H1 (cell line): Measurements from ENCODE around the gene MYLK. TPM values are rescaled to one million over a fixed set of nuclear protein-coding genes. Genes with fewer than 3 reads are reported as not detected.
A peak's percentile ranks its signal among the peaks of the same experiment; 100 is the strongest.

Experiments
- CTCF ChIA-PET: fragments of 300-600 bp; sonication (Branson Sonifier 250); formaldehyde crosslinking; loops from one replicate; lab custom pipeline; 2021; ENCODE audit not compliant: partially characterized antibody; lab: Charles Lee
- POLR2A ChIA-PET: fragments of 300-600 bp; sonication (Branson Sonifier 250); formaldehyde crosslinking; loops from one replicate; lab custom pipeline; 2021; ENCODE audit warnings: inconsistent platforms; ENCODE audit not compliant: partially characterized antibody; lab: Charles Lee
- DNase-seq, 2 experiments: peaks; one replicate each; pipeline versions ENCODE4 v3.0.0 to v3.0.0-alpha.2; 2010 to 2022; ENCODE audit warnings: low spot score in 2 of 2, low read depth in 1 of 2, mixed read lengths in 1 of 2
- FAIRE-seq: peaks from 2 replicates; lab custom pipeline; 2011; peaks lifted over from hg19 to GRCh38; lab: Jason Lieb, UNC
- H2AFZ ChIP-seq: 2 replicates; pipeline ENCODE4 v1.8.1; 2012; ENCODE audit warnings: low read length, inconsistent platforms
- H2AK5ac ChIP-seq: 2 replicates; pipeline ENCODE4 v1.6.1; 2013; ENCODE audit warnings: low read depth, low read length
- H2BK120ac ChIP-seq: replicated peaks from 2 replicates; pipeline ENCODE3; 2013; ENCODE audit warnings: low read depth, low read length, inconsistent platforms
- H2BK12ac ChIP-seq: 2 replicates; pipeline ENCODE4 v1.6.1; 2013; ENCODE audit warnings: low read depth, low read length
- H2BK15ac ChIP-seq: 2 replicates; pipeline ENCODE4 v1.6.1; 2013; ENCODE audit warnings: low read length
- H2BK20ac ChIP-seq: 2 replicates; pipeline ENCODE4 v1.6.1; 2013; ENCODE audit warnings: low read length
- H2BK5ac ChIP-seq: 2 replicates; pipeline ENCODE4 v1.6.1; 2013; ENCODE audit warnings: low read depth, low read length
- H3K14ac ChIP-seq: 2 replicates; pipeline ENCODE4 v1.6.1; 2013; ENCODE audit warnings: inconsistent platforms; ENCODE audit not compliant: insufficient read length
- H3K18ac ChIP-seq: 2 replicates; pipeline ENCODE4 v1.6.1; 2013; ENCODE audit warnings: low read length; ENCODE audit errors: extremely low read depth
- H3K23ac ChIP-seq: 2 replicates; pipeline ENCODE4 v1.6.1; 2013; ENCODE audit warnings: inconsistent platforms; ENCODE audit not compliant: insufficient read length
- H3K23me2 ChIP-seq: 2 replicates; pipeline ENCODE4 v1.6.1; 2013; ENCODE audit warnings: low read depth, low read length
- H3K27ac ChIP-seq: 2 replicates; pipeline ENCODE4 v1.6.1; 2011; ENCODE audit warnings: low read depth, low read length, inconsistent platforms
- H3K27me3 ChIP-seq, 4 experiments: replicated peaks in 1 of 4; 1 replicate in 1 of 4; 2 replicates in 3 of 4; pipeline versions ENCODE4 v1.6.1 to v1.8.1; 2011 to 2013; ENCODE audit warnings: low read length in 3 of 4, mild to moderate bottlenecking in 3 of 4, inconsistent platforms in 2 of 4, mixed read lengths in 2 of 4, moderate library complexity in 1 of 4; ENCODE audit not compliant: control insufficient read depth in 3 of 4, insufficient read depth in 3 of 4; ENCODE audit errors: extremely low read depth in 1 of 4
- H3K36me3 ChIP-seq, 4 experiments: 2 replicates each; pipeline versions ENCODE4 v1.6.1 to v1.8.1; 2011 to 2013; ENCODE audit warnings: mild to moderate bottlenecking in 4 of 4, low read length in 3 of 4, moderate library complexity in 2 of 4, control low read depth in 1 of 4, inconsistent platforms in 1 of 4; ENCODE audit not compliant: insufficient read depth in 4 of 4, control insufficient read depth in 2 of 4
- H3K4ac ChIP-seq: replicated peaks from 2 replicates; pipeline ENCODE3; 2013; ENCODE audit warnings: low read length, low read depth, mixed read lengths, inconsistent platforms; ENCODE audit not compliant: insufficient read length
- H3K4me1 ChIP-seq, 4 experiments: replicated peaks in 1 of 4; 1 replicate in 1 of 4; 2 replicates in 3 of 4; pipeline versions ENCODE4 v1.6.1 to v1.8.1; 2011 to 2013; ENCODE audit warnings: low read length in 3 of 4, inconsistent platforms in 2 of 4, mixed read lengths in 1 of 4; ENCODE audit not compliant: insufficient read depth in 4 of 4, control insufficient read depth in 3 of 4
- H3K4me2 ChIP-seq, 2 experiments: 2 replicates each; pipeline versions ENCODE4 v1.6.1 to v1.8.1; 2011 to 2013; ENCODE audit warnings: low read depth in 2 of 2, low read length in 2 of 2, control low read depth in 1 of 2, inconsistent platforms in 1 of 2, mild to moderate bottlenecking in 1 of 2; ENCODE audit not compliant: insufficient read depth in 1 of 2
- H3K4me3 ChIP-seq, 4 experiments: fragments of 200-600, 300-600 bp in 1 of 4; sonication (generic), shearing (Covaris generic), sonication (Bioruptor Twin) in 1 of 4; 2 replicates each; pipeline versions ENCODE4 v1.5.1 to v1.8.1; 2011 to 2016; ENCODE audit warnings: low read length in 4 of 4, low read depth in 3 of 4, control low read depth in 2 of 4, inconsistent platforms in 2 of 4, mild to moderate bottlenecking in 2 of 4, mixed read lengths in 1 of 4, moderate library complexity in 1 of 4; ENCODE audit not compliant: insufficient read depth in 2 of 4; ENCODE audit errors: extremely low read depth in 1 of 4
- H3K56ac ChIP-seq: replicated peaks from 2 replicates; pipeline ENCODE3; 2013; ENCODE audit warnings: low read depth, mild to moderate bottlenecking, mixed read lengths, low read length, inconsistent platforms; ENCODE audit not compliant: insufficient read length
- H3K79me1 ChIP-seq: 2 replicates; pipeline ENCODE4 v1.6.1; 2013; ENCODE audit warnings: low read depth, low read length, control low read depth
- H3K79me2 ChIP-seq, 2 experiments: 2 replicates each; pipeline versions ENCODE4 v1.6.1 to v1.8.1; 2012 to 2013; ENCODE audit warnings: low read length in 2 of 2, mild to moderate bottlenecking in 2 of 2, inconsistent platforms in 1 of 2; ENCODE audit not compliant: insufficient read depth in 2 of 2, control insufficient read depth in 1 of 2
- H3K9ac ChIP-seq, 4 experiments: replicated peaks in 1 of 4; 1 replicate in 1 of 4; 2 replicates in 3 of 4; pipeline versions ENCODE4 v1.6.1 to v1.8.1; 2011 to 2013; ENCODE audit warnings: low read depth in 3 of 4, low read length in 3 of 4, control low read depth in 2 of 4, mild to moderate bottlenecking in 2 of 4, moderate library complexity in 2 of 4, inconsistent platforms in 1 of 4; ENCODE audit errors: extremely low read depth in 1 of 4
- H3K9me3 ChIP-seq, 2 experiments: 2 replicates each; pipeline versions ENCODE4 v1.6.1 to v1.8.1; 2012 to 2013; ENCODE audit warnings: mild to moderate bottlenecking in 2 of 2, moderate library complexity in 2 of 2, control low read depth in 1 of 2, inconsistent platforms in 1 of 2, low read depth in 1 of 2, low read length in 1 of 2, mixed read lengths in 1 of 2; ENCODE audit not compliant: insufficient read depth in 2 of 2
- H4K20me1 ChIP-seq, 2 experiments: replicated peaks in 1 of 2; 2 replicates each; pipeline versions ENCODE3 to v1.8.1; 2011 to 2013; ENCODE audit warnings: inconsistent platforms in 2 of 2, low read length in 2 of 2, mild to moderate bottlenecking in 1 of 2; ENCODE audit not compliant: insufficient read depth in 2 of 2, control insufficient read depth in 1 of 2
- H4K5ac ChIP-seq: 2 replicates; pipeline ENCODE4 v1.6.1; 2013; ENCODE audit warnings: low read length, low read depth, mixed read lengths, inconsistent platforms; ENCODE audit not compliant: insufficient read length
- H4K8ac ChIP-seq: 2 replicates; pipeline ENCODE4 v1.8.0; 2013; ENCODE audit warnings: mild to moderate bottlenecking, moderate library complexity, low read length, inconsistent platforms; ENCODE audit not compliant: insufficient read depth; ENCODE audit errors: extremely low read depth
- H4K91ac ChIP-seq: replicated peaks from 2 replicates; pipeline ENCODE3; 2013; ENCODE audit warnings: low read length, mixed read lengths, inconsistent platforms; ENCODE audit not compliant: insufficient read length
- RXRA ChIP-seq: IDR thresholded peaks from 2 replicates; pipeline ENCODE4 v1.6.1; 2011; ENCODE audit warnings: low read depth, mild to moderate bottlenecking, low read length, moderate library complexity; ENCODE audit not compliant: insufficient read depth
- SP2 ChIP-seq: IDR thresholded peaks from 2 replicates; pipeline ENCODE4 v1.6.1; 2012; ENCODE audit warnings: mild to moderate bottlenecking, low read length, inconsistent platforms
- WGBS, 2 experiments: shearing (Covaris generic) in 1 of 2; methylation state at CpG; one replicate each; pipeline versions ENCODE4 v1.1.6 to v1.1.7; 2013 to 2015; ENCODE audit warnings: low lambda C conversion rate in 2 of 2, mixed read lengths in 2 of 2, inconsistent platforms in 1 of 2, low coverage in 1 of 2, missing lambda C conversion rate in 1 of 2; ENCODE audit not compliant: insufficient replicate concordance in 2 of 2, insufficient coverage in 1 of 2, insufficient read length in 1 of 2; ENCODE audit errors: extremely low coverage in 1 of 2, missing lambda C conversion rate in 1 of 2; 5-methylcytosine and 5-hydroxymethylcytosine counted together
- polyA plus RNA-seq, 7 experiments: library from polyadenylated mRNA; depleted of rRNA in 3 of 7; stranded (reverse) in 5 of 7; unstranded in 2 of 7; fragments of >200 nt in 5 of 7; fragments of 200-250 nt in 2 of 7; gene quantifications; 1 replicate in 5 of 7; 2 replicates in 1 of 7; 4 replicates in 1 of 7; pipeline versions ENCODE4 v1.2.1 to v1.2.3, GENCODE V29; 2011 to 2013; ENCODE audit warnings: missing spikeins in 2 of 7, mixed read lengths in 2 of 7
- total RNA-seq: library from RNA; stranded (reverse); fragmentation: NEBNext Ultra II Directional; extraction: Animal tissue kit (Norgen Biotek cat#: 25700); gene quantifications from 2 replicates; pipeline ENCODE4 v1.2.1, GENCODE V29; 2021

The MYLK gene
- total and polyA plus RNA-seq, 2 of the 8 experiments (the other 6 are each of a cell fraction or from before 2014, with no cell fraction given): 11.6 to 21.3 TPM

- H2AFZ ChIP-seq: no peak overlapping the region
- no peak overlapping the region for H3K14ac ChIP-seq
- DNase-seq: peak in 1 of 2 experiments; percentile 17
- no peaks in the 10 kb centered on the region for H3K23me2 ChIP-seq
- H3K23ac ChIP-seq: no peak overlapping the region
- FAIRE-seq: no peak
- H3K18ac ChIP-seq: no peak overlapping the region
- H3K36me3 ChIP-seq: peaks cover 0 to 2% (median 0%) of the 10 kb centered on the region in 4 experiments; a peak in 2 of 8 replicates
- CTCF ChIA-PET: interaction anchor here (1.6 kb wide), 1 partner anchor 11 kb away, joined by 3 read pairs; no protein-coding TSS in a partner anchor
- H3K56ac ChIP-seq: no peak overlapping the region
- no peak overlapping the region for H3K4me2 ChIP-seq
- POLR2A ChIA-PET: no interaction called here
- H3K4ac ChIP-seq: no peak overlapping the region
- H2AK5ac ChIP-seq: no peak overlapping the region
- no peak overlapping the region for H4K8ac ChIP-seq
- no peaks in the 10 kb centered on the region for H3K9me3 ChIP-seq
- H3K79me2 ChIP-seq: no peaks in the 10 kb centered on the region
- H3K79me1 ChIP-seq: no peaks in the 10 kb centered on the region
- no peaks in the 10 kb centered on the region for H4K20me1 ChIP-seq
- no peak overlapping the region for H4K91ac ChIP-seq
- H2BK15ac ChIP-seq: no peak overlapping the region
- no peak overlapping the region for H3K27ac ChIP-seq
- WGBS, 2 experiments: 94% methylated on average over 6 of the region's 6 CpGs; no CpG with 5 or more reads in 1 of the 2 experiments
- no peak overlapping the region for H2BK20ac ChIP-seq
- H2BK120ac ChIP-seq: no peak overlapping the region
- TF ChIP-seq SP2 (no peak), RXRA (no peak)
- no peak overlapping the region for H3K9ac ChIP-seq
- no peak overlapping the region for H3K4me3 ChIP-seq
- H3K4me1 ChIP-seq: peaks cover 0 to 3% (median 0%) of the 10 kb centered on the region in 4 experiments; a peak in 1 of 7 replicates
- no peak overlapping the region for H2BK12ac ChIP-seq
- no peaks in the 10 kb centered on the region for H3K27me3 ChIP-seq
- no peak overlapping the region for H4K5ac ChIP-seq
- H2BK5ac ChIP-seq: no peak overlapping the region
Observed at GRCh38 chr3:123792473-123793201, 91.5 kb downstream of the MYLK start.
